Effector CD8-positive, alpha-beta T cell (primary cell): ENCODE measurements around the gene TSR1.

ENCODE experiments used
- DNase-seq: peaks from one replicate; lab custom pipeline; 2025; lab: John Stamatoyannopoulos, UW

The TSR1 gene

DNA sequence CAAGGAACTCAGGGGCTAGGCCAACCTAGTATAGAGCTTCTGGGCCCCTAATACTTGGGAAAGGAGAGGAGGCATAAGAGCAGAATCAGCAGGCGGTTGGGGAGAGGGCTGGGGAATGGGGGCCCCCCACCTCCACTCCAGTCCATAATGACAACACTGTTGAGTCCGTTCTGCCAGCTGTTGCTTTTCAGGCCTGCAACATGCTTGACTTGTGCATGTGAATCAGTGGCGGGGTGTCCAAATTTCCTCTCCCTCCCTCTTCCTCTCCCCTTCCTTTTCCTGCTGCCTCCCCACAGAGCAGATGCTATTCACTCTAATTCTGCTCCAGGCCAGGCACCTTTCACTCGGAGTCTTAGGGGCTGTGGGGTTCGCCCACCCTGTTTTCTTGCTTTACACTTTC, 32.8 kb upstream of the TSR1 start:
- DNase-seq, result no peak

DNA sequence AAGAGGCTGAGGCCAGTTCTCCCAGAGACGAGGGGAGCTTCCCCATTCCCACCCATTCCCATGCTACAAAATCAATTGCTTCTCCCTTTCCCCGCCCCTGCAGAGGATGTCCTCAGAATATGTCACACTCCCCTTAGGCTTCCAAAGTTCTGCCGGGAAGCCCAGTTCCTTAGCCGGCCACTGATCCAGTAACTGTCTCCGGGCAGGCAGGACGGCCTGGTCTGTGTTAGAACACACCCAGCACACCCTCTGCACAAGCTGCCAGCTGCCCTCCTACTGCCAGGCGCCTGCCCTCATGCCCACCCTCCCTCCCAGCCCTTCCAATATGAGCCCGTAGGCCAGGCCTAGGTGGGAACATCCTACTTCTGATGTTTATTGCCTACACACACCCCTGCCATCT, 32.1 kb upstream of the TSR1 start:
- DNase-seq, result no peak

DNA sequence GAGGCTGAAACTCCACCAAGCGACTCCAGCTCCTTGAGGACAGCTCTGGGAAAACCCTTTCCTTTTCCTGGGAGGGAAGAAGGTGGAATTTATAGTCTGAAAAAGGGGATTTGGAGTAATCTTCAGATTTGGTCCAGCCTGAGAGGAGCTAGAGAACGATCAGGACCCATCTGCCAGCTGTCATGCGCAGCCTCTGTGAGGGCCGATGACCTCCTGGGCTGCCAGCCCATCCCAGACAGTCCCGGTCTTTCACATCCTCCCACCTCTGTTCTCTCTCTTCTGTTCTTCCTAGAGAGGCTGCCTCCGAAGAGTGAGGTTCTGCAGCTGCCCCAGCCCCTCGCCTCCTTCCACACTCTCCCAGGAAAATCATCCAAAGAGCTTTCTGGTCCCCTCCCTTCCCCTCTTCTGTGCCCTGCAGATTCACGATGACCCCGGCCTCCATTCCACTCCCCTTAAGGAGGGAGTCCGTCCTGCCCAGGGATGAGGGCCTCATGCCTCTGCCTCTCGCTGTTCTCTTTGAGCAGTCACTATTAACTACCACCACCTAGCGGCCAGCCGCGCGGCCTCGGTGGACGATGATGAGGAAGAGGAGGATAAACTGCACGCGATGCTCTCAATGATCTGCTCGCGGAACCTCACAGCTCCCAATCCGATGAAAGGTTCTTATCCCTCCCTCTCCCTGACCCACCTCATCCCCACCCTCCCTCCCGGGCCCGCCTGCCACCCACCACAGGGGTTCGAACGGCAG, 30.7 kb upstream of the TSR1 start:
- DNase-seq, result no peak

DNA sequence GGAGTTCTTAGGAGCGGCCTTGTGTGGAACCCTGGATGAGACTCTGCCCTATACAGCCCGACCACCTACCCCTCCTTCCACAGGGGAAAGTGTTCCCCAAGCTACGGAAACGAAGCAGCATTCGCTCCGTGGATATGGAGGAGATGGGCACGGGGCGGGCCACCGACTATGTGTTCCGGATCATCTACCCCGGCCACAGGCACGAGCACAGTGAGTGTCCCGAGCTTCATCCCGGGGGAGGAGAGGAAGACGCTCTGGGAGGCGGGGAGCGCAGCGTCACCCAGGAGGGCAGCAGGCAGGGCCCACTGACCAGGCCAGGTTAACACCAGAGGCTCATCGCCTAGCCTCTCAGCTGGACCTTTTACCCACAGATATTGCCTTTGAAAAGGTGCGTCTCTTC, 28.9 kb upstream of the TSR1 start:
- no peak for DNase-seq

DNA sequence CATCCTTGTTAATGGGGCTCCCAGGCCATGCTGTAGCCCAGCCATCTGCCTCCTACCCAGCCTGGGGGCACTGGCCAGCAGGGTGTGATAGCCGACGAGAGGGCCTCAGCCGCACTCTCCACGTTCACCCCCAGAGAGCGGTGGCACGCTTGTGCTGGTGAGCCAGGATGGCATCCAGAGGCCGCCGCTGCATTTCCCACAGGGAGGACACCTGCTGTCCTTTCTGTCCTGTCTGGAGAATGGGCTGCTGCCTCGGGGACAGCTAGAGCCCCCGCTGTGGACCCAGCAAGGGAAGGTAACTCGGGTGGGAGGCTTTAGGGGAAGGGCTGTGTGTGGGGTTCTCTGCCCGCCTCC, 28.5 kb upstream of the TSR1 start:
- no peak for DNase-seq

DNA sequence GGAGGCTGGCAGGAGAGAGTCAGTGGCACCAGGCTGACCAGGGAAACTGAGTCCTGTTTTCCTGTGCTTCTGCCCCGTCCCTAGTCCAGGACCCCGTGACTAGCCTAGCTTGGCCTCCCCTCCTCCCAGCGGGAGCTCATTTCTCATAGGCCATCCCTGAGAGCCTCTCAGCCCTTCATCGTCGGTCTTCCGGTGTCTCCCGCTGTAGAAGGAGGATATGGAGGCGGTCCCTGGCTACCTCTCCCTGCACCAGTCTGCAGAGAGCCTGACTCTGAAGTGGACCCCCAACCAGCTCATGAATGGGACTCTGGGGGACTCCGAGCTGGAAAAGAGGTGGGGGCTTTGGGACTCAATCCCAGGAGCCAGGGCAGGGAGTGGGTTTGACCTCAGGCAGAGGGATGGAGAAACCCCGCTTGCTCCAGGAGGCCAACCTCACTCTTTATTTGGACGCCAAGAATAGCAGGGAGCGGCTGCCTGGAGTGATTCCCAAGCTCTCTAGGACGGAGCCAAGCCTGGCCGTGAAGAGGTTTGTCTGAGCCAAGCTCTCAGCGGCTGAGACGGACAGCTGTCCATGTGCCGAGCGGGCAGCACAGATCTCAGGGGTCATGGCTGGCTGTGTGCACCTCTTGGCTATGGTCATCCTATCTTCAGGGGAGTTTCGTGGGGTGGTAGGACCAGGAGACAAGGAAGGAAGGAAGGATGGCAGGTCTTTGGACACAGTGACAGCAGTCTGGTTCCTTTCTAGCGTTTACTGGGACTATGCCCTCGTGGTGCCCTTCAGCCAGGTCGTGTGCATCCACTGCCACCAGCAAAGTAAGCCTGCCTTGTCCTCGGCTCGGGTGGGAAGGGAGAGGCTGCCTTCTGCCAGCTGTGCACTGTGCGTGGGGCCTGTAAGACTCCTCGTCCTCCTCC, 27.9 kb upstream of the TSR1 start:
- no peak for DNase-seq

DNA sequence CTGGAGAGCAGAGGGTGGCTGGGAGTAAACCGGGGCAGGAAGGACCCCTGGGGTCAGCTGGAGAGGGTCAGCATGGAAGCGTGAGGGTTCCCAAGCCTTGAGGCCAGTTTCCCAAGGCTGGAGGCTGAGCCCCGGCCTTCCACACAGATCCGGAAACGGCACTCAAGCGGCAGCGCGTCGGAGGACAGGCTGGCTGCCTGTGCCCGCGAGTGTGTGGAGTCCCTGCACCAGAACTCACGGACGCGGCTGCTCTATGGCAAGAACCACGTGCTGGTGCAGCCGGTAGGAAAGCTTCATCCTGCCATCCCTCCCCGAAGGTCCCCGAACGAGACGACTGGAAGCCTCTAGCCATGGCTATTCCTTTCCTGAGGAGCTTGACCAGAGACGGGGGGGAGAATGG, 27.1 kb upstream of the TSR1 start:
- DNase-seq, result no peak

DNA sequence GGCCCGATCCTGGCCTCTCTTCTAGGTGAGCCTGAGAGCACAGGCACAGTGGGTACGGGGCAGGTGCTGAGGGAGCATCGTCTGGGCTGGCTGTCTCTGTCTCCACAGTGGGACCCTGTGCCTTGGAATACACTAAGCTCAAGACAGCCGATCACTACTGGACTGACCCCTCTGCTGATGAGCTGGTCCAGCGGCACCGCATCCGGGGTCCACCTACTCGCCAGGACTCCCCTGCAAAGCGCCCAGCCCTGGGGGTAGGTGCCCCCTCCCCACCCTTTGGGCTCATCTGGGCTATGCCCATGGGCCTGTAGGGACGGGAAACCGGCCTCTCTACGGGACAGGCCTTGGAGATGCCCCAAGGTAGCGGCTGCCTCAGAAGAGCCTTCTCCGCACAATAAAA, 26.6 kb upstream of the TSR1 start:
- no peak for DNase-seq

DNA sequence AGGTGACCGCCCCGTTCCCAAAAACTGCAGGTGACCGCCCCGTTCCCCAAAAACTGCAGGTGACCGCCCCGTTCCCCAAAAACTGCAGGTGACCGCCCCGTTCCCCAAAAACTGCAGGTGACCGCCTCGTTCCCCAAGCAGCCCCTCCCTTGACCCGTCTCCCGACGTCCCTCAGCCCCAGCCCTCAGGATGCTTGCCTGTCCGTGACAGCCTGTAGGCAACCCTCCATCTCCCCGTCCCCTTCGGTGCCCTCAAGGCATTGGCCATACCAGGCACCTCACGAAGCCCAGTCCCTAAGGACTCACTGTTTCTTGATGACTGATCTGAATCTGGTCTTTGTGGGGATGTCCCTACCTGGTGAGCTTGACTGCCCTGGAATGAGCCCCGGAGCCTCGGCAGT, 26.2 kb upstream of the TSR1 start:
- no peak for DNase-seq

DNA sequence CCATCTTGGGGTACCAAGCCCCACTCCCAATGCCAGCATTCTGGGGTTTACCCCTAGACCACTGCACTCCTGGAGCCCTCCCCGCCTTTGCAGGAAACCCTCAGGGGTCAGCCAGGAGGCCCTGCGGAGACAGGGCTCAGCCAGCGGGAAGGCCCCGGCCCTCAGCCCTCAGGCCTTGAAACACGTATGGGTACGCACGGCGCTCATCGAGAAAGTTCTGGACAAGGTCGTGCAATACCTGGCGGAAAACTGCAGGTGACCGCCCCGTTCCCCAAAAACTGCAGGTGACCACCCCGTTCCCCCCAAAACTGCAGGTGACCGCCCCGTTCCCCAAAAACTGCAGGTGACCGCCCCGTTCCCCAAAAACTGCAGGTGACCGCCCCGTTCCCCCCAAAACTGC, 25.8 kb upstream of the TSR1 start:
- DNase-seq, result no peak

DNA sequence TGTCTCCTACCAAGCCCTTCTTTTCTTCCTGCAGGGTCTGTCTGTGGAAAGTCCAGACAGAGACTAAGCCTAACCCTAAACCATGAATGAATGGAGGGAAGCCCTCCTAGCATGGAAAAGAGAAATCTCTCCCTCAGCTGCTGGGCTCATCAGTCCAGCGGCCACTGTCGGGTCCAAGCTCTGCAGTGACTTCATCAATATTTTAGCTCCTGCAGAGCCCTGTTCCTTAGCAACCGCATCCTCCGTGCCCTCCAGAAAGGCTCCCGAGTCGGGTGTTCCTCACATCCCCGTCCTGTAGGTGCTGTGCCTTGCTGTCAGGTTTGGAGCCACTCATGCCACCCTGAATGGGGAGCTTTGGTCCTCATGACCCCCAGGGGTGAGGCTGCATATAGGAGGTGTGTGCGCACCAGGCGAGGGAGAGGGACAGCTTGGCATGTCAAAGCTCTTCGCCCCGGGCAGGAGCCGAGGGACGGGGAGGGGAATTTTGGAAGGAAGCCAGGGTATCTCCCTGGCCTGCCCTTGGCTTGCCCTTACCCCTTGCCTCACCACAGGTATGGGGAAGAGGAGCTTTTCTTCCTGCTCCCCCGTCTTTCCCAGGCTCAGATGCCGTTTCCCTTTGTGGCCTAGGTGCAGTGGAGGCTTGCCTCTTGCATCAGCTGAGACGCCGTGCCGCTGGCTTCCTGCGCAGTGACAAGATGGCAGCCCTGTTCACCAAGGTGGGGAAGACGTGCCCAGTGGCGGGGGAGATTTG, 24.9 kb upstream of the TSR1 start:
- no peak for DNase-seq

DNA sequence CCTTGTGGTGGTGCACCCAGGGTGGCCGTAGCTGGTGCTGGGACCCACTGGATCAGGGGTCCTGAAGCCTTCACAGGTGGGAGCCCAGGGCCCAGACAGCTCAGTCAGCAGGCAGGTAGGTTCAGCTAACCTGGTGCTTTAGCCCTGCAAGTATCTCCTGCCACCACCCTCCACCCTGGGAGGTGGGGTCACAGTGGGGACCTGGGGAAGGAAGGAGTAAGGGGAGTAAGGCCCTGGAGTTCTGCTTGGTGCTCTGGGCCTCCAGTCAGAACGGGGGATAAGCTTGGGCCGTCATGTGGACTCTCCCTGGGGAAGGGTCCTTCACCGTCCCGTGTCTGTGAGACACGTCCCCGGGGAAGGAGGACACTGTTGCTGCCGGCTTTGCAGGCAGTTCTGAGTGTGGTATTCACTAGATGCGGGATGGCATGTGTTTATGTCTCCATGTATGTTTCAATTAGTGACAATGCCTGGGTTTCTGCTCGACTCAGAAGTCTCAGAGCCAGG, 21.7 kb upstream of the TSR1 start:
- DNase-seq, result no peak

DNA sequence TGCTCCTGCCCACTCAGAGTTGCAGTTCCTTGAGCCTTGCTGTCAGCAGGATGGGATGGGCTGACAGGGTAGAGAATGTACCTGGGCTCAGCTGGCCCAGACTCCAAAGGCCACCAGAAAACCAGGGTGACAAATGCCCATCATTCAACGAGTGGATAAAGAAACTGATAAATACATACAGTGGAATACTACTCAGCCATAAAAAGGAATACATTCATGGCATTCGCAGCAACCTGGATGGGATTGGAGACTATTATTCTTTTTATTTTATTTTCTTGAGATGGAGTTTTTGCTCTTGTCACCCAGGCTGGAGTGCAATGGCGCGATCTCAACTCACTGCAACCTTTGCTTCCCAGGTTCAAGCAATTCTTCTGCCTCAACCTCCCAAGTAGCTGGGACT, 21.0 kb upstream of the TSR1 start:
- no peak for DNase-seq

DNA sequence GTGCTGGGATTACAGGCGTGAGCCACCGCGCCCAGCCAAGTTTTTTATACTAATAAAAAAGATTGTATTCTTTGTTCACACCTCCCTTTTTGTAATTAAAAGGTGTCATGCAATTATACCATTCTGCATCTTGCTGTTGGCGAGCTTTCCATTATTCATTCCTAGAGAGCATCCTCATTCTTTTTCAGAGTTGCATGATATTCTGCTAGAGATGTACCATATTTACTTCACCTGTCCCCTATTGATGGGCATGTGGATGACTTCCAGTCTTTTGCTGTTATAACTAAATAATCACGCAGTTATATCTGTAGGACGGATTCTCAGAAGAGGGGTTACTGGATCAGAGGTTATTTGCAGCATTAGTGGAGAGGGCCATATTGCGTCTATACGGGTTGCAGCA, 18.1 kb upstream of the TSR1 start:
- DNase-seq, result no peak

DNA sequence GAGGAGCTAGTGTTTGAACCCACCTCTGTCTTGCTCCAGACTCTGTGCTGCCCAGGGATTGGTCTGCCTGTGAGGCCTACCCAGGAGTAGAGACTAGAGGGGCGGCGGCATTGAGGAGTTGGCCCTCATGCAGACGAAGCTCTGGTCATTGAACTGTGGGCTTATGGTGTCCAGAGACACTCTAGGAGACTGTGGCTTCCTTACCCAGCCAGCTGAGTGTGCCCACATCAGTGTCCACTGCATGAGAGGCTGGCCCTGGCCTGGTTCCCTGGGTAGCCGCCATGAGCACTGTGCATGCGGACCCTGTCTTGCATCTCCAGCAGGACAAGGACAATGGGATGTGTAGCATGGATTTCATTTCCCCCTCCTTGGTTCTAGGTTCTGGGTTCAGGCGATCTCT, 15.0 kb upstream of the TSR1 start:
- DNase-seq, result no peak

DNA sequence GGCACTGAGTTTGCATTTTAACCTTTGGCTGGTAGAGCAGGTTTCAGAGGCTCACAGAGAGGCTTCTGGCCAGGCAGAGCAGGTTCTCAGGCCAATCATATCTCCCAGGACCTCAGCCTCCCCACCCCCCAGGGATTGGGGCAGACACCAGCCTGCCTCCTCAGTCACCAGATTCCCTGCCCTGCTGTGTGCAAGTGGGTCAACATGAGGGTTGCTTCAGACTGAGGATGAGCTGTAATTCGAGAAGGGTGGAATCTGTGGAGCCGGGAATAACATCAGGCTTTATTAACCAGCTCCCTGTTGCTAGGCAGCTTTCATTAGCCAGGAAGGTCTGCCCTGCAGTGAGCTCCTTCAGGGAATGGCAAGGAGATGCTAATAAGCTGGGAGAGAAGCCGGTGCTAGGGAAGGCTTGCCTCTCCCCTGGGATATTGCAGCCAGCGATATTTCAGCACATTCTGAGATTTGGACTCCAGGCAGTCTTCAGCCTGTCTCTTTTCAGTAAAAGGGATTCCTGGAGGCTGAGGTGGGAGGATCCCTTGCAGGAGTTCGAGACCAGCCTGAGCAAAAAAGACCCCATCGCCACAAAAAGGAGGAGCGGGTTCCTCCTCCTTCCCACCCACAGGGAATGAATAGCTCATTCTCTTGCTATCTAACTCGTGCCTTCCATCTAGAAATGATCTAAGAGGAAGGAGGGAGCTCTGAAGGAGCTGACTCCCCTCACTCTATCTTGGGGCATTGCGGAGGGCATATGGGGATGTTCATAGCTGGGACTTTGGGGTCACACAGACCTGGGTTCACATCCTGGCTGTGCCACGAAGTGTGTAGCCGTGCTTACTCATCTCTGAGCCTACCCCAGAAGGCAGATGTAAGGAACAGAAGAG, 11.8 kb upstream of the TSR1 start:
- no peak for DNase-seq

DNA sequence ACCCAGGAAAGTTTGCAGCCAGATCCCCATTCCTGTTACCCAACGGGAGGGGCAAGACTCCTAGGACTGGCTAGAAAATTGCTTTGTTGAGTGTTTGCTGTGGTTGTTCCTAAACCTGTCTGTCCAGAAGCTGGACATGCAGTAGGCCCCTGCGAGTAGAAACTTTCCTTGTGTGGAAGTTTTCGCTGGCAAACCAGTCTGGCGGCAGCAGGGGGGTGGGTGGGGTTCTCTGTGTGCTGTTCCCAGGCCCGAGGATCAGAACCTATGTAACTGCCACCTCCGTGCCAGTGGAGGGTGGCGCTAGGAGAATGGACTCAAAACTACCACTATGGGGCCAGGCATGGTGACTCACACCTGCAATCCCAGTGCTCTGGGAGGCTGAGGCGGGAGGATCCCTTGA, 10.2 kb upstream of the TSR1 start:
- no peak for DNase-seq

DNA sequence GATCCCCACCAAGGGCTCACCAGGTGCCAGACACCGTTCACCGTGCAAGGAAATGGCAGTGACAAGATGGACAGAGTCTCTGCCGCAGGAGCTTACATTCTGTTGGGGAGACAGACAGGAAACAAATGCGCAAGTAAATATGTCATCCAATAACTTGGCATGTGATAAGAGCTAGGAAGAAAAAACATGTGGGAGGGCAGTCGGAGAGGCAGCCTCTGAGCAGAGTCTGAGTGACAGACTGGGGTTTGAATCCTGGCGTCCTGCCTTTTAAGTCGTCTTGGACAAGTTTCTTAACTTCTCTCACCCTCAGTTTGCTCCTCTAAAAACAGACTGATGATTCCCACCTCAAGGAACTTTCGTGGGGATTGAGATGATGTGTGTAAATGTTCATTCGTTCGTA, 8.3 kb upstream of the TSR1 start:
- DNase-seq, result no peak

DNA sequence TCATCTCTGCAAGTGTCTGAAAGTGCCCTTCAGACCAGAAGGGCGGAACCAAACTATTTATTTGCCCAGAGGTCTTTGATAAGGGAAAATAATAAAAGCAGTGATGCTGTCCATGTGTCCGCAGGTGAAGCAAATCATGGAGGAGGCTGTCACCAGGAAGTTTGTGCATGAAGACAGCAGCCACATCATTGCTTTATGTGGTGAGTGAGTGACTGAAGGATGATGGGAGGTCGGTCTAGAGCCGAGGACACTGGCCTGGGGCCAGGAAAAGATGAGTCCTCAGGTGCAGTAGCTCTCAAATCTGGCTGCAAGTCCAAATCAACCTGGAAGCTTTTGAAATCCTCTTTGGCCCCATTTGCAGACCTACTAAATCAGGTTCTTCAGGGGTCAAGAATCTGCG, 7.2 kb upstream of the TSR1 start:
- no peak for DNase-seq

DNA sequence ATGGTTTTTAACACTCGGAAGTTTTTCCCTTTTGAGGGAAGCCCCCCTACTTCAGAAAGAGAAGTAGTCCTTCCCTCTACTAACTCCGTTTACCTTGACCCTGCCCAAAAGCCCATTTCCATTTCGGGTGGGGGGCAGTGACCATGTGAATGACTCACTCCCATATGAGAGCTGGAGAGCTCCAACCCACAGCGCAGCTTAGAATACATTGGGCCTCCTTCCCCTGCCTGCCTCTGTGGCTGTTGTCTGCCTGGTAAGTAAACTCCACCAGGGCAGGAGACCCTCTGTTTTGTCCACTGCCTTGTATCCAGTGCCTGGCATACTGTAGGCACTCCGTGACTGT, 2.0 kb upstream of the TSR1 start:
- DNase-seq, result no peak

DNA sequence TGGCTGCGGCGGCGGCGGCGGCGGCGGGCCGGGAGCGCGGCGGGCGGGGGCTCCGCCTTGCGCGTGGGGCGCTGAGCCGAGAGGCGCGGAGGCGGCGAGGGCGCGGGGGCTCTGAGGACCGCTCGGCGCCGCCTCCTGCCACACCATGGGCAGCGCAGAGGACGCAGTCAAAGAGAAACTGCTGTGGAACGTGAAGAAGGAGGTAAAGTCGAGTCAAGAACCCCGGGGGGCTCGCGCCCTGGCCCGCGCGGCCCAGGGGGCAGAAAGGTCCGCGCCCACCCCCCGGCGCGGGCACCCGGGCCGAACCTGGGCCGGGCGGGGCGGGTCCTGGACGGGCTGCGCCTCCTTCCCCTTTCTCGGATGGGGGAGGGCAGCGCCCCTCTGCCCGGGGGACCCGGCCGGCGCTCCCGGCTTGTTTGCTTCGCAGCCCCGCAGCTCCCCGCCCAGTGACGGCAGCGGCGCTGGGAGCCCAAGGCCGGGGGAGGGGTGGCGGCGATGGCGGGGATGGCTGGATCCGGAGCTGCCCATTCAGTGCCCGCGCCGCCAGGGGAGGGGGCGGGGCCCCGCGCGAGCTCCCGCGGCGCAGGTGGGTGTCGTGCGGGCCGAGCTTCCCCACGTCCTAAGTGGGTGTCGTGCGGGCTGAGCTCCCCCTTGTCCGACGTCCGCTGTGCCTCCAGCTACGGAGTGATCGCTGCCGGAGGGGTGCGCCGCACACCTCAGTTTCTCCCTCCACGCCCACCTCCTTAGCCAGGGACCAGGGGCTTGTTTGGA, 1.5 kb upstream of the TSR1 start:
- DNase-seq, result peak; percentile 42
